Measurements from ENCODE around the gene PRXL2A.
"Not testable (repeated sequence)": the region's sequence is repeated elsewhere in the genome, so short reads cannot be mapped to it uniquely, and the experiment has no call there.

PRXL2A gene, protein sequence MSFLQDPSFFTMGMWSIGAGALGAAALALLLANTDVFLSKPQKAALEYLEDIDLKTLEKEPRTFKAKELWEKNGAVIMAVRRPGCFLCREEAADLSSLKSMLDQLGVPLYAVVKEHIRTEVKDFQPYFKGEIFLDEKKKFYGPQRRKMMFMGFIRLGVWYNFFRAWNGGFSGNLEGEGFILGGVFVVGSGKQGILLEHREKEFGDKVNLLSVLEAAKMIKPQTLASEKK

DNA sequence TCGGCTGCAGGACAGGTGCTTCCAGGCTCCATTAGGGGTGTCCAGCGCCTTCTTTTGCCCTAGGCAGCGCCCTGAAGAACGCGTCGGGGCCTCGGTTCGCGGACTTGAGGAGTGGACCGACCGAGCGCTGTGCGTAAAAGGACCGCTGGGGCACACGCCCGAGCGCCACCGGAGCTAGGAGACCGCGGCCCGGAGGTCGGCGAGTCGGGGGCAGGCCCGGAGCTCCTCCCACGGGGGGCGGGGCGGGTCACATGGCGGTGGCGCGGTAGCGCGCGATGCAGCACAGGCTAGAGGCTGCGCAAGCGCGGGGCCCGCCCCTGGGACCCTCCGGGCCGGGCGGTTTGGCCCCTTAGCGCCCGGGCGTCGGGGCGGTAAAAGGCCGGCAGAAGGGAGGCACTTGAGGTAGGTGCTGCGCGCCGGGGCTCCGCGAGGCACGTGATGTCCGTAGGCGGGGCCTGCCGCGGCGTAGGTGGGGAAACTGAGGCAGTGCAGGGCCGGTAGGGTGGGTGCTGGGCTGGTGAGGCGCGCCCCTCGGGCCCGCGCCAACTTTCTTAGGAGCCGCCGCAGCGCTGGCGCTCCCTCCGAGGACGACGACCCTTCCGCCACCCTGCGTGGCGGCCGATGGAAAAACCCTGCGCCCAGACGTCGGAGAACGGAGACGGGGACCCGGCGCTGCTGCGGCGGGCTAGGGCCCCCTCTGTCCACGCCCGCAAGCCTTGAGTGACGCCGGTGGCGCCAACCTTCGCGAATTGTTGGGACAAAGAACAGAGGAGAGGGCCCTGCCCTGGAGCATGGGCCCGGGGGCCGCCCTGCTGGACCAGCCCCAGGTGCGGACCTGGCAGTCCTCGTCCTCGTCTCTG is at the start of gene PRXL2A:
PRXL2A (plus strand) TSS at position 310 of the 860 bp plus-strand sequence. CDS start 11,917 bp downstream, outside the sequence.
- DNase-seq = peak; percentile 86

DNA sequence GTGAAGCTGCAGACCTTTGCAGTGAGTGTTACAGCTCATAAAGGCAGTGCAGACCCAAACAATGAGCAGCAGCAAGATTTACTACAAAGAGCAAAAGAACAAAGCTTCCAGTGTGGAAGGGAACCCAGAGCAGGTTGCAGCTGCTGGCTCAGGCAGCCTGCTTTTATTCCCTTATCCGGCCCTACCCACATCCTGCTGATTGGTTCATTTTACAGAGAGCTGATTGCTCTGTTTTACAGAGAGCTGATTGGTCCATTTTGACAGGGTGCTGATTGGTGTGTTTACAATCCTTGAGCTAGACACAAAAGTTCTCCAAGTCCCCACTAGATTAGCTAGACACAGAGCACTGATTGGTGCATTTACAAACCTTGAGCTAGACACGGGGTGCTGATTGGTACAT is 49.4 kb upstream of the PRXL2A start:
- DNase-seq = not testable (repeated sequence)

DNA sequence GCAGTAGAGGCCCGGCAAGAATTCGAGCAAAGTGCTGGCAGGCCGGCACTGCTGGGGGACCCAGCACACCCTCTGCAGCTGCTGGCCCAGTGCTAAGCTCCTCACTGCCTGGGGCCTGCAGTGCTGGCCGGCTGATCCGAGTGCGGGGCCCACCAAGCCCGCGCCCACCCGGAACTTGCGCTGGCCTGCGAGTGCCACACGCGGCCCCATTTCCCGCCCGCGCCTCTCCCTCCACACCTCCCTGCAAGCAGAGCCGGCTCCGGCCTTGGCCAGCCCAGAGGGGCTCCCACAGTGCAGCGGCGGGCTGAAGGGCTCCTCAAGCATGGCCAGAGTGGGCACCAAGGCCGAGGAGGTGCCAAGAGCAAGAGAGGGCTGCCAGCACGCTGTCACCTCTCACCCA is 48.7 kb upstream of the PRXL2A start:
- DNase-seq = no peak

DNA sequence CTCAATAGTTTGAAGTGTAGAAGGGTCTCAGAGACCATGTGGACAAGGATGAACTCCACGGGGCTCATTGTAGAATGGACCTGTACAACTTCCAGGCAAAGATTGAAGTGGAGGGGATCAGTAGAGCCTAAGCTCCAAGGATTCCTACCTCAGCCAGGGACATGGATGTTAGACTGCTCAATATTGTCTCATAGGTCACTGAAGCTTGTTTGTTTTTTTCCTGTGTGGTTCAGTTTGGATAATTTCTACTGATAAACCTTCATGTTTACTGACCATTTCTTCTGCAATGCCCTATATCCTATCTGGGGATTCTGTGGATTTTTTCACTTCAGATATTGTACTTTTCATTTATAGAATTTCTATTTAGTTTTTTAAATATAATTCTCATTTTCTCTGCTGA is 42.8 kb upstream of the PRXL2A start:
- no peak for DNase-seq

DNA sequence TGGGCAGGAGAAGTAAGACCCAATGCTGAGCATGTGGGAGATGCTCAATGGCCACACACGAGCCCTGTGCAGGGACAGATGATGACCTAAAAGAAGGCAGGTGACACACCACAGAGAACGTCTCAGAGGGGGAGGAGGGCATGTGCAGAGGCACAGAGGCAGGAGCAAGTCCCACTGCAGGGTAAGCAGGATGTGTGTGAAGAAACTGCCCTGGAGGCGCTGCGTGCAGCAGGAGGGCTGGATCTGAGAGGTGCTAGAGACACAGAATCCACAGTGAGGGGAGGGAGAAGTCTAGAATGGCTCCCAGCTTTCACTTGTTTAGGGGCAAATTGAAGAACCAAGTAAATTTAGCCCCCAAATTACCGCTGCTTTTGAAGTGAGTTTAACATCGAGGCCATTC is 36.9 kb upstream of the PRXL2A start:
- no peak for DNase-seq

DNA sequence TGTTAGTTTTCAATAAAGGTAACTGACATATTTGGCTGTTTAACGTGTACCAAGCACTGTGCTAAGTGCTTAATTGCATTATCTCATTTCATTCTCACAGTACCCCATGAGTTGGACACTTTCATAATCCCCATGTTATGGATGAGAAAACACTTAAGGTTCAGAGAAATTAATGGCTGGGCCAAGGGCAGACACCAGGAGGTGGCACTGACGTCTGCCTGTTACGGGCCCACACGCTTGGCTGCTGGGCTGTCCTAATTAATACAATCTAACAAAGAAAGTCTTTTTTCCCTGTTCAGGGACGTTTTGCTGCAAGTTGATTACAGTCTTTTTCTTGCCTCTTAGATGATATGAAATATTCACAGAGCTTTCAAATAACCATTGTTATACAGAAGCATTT is 35.7 kb upstream of the PRXL2A start:
- DNase-seq = no peak

DNA sequence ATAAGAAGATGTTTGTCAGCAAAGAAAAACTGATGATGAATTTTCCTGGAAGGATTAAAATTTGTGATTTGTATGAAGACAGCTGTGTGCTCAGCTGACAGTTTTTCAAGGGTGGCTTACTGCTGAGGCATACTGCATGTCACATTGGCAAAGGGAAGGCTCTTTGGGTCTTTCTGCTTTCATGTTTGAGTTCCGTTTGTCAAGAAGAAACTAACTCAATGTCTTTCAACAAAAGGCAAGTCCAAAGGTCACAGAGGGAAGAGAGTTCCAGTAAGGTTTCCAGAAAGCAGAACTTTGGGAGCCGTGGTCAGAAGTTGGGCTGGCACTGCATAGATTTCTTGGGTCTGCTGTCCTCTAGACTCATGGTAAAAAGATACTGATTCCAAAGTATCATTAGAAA is 34.8 kb upstream of the PRXL2A start:
- no peak for DNase-seq

DNA sequence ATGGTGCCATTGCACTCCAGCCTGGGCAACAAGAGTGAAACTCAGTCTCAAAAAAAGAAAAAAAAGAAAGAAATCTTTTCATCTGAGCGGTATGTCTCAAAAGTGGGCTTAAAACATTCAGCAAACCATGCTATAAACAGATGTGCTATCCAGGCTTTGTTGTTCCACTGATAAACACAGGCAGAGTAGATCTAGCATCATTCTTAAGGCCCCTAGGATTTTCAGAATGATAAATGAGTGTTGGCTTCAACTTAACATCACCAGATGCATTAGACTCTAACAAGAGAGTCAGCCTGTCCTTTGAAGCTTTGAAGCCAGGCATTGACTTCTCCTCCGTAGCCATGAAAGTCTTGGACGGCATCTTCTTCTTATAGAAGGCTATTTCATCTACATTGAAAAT is 28.6 kb upstream of the PRXL2A start:
- no peak for DNase-seq

DNA sequence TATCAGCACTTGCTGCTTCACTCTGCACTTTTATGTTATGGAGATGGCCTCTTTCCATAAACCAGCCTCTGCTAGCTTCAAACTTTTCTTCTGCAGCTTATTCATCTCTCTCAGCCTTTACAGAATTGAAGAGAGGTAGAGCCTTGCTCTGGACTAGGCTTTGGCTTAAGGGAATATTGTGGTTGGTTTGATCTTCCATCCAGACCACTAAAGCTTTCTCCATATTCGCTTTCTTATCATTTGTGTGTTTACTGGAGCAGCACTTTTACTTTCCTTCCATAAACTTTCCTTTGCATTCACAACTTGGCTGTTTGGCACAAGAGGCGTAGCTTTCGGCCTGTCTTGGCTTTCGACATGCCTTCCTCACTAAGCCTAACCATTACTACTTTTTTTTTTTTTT is 28.2 kb upstream of the PRXL2A start:
- DNase-seq = no peak

DNA sequence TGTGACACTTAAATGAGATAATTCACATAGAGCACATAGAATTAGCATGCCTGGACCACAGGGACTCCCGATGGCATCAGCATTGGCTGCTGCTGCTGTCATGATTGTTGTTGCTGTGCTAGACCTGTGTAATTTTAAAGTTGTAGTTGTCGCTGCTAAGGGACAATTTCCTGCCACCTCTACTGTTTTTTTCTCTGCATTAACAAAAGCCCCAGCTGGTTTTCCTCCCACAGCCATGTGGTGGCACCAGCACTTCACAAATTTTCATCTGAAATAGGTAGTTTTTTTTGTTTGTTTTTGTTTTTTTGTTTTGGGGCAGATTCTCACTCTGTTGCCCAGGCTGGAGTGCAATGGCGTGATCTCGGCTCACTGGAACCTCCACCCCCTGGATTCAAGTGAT is 25.4 kb upstream of the PRXL2A start:
- DNase-seq = peak; percentile 60

DNA sequence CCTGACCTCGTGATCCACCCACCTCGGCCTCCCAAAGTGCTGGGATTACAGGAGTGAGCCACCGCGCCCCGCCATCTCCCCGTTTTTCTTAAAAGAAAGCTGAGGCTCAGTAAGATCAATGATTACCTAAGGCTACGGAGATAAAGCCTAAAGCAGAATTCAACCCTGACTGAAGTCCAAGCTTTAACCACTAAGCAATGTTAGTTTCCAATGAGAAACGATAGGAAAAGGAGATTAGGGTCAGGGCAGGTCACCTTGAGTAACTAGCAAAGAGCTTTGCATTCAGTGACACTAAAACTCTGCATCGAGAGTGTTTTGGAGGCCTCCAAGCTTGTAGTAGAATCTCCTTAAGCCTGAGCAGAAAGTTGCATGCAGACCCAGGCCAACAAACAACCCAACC is 17.6 kb upstream of the PRXL2A start:
- no peak for DNase-seq

DNA sequence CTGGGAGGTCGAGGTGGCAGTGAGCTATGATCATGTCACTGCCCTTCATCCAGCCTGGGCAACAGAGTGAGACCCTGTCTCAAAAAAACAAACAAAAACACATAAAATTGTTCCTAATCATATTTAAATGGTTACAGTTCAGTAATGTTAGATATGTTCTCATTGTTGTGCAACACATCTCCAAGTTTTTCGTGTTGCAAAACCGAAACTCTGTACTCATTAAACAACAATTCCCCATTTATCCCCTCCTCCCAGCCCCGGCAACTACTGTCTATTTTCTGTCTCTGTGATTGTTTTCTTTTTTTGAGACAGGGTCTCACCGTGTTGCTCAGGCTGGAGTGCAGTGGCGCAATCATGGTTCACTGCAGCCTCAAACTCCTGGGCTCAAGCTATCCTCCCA is 16.1 kb upstream of the PRXL2A start:
- no peak for DNase-seq

DNA sequence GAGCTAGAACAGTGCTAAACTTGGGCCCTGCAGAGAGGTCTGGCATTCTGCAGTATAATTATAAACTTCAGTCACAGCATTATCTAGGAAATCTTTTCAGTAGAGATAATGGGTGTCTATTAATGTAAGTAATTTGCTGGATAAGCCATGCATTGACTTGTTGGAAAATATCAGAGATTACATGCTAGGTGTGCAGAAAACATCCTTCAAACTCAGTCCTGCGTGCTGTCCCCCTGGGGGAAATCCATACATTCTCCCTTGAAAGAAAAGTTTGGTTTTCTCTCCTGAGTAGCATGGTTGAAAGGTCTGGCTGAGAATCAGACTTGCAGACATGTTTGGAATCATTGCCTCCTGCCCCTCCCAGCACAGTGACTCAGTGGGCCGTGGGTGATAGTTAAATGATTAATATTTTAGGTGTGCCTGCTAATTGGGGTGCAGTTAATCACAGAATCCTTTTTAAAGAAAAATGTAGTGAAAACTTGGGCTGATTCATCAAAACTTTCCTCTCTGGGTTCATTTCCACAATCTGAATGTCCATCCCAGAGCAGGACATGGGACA is 13.9 kb upstream of the PRXL2A start:
- DNase-seq = no peak

DNA sequence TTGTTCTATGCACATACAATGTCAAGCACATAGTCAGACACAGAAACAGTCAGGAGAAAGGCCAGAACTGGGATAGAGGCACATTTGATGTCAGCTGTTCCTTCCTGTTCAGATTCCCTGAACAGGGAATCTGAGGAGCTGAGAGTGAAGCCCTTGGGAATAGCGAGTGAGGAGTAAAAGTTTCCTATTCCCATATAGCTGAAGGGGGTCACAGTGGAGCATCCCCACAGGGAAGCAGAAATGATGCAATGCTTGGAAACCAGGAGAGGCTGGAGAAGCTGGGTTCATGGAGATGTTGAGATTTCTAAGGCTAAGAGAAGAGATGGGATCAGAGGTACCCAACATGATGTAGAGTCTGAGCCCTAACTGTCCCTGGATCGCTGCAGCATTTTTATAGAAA is 11.3 kb upstream of the PRXL2A start:
- DNase-seq = no peak

DNA sequence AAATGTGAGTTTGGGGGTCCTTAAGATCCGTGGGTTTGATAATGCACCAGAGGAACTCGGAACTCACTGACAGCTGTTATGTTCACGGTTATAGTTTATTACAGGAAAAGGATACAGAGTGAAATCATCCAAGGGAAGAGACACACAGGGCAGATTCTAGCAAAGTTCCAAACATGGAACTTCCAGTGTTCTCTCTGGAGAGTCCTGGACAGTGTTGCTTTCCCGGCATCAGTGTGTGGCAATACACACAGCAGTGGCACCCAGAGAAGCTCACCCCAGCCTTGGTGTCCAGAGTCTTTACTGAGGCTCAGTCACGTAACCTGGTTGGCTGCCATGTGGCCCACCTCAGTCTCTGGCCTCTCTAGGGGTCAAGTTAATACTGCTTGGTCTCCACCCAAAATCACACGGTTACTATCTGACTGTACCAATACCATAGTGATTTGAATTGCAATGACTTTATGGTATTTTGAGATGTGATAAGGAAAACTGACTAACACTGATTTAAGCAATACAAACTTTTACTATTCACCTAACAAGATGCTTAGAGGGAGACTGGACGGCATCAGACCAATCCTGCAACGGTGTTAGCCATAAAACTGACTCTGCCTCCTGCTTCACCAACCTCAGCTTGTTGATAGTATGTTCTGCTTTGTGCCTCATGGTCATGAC is 8.1 kb upstream of the PRXL2A start:
- DNase-seq = no peak

DNA sequence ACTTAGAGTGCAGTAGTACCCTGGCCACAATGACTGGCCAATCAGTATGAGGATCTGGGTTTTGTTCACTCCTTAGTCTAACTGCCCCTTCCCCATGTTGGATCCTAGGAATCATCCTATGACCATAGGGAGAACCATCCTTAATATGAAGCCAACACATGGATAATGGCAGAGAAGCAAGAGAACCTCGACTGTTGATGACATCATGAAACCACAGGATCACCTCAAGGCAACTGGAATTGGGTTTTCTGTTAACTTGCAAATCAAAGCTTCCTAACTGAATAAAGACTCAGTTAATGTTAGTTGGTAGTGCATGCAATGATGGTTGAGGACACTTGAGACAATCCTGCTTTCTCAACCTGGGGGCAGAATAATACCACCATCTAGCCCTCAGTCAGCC is 3.3 kb upstream of the PRXL2A start:
- no peak for DNase-seq

DNA sequence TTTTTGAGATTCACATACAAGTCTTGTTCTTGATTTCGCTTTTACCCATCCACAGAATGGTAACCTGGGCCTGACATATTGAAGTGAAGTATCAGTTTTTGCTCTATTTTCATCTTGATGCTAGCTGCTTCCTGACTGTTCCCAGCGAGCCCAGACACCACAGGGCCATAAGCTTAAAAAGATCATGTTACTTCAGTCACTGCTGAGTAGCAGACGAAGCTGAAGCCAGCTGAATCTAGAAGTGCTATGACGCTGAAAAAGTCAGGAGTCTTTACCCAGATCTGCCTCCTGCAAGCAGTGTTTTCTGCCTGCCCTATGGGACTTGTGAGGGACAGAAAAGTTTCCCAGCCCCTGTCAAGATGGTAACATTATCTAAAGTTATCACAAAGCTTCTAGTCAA is 2.7 kb upstream of the PRXL2A start:
- DNase-seq = no peak

DNA sequence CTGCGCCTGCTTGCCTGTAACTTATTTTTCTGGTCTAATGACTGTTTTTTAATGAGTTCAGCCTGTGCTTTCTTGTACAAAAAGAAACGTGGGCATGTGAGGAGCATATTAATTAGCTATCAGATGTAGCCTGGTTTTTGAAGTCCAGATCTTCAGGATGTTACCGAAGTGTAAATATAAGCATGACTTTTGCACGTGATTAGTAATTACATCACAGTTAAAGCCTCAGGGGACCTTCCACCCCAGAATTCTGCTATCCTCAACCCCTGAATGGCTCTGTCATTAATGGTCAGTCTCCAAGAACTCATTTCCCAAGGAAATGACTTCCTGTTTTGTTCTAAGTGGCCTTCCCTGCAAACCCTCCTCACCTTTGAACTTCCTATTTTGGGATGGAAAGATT is 2.1 kb upstream of the PRXL2A start:
- no peak for DNase-seq

DNA sequence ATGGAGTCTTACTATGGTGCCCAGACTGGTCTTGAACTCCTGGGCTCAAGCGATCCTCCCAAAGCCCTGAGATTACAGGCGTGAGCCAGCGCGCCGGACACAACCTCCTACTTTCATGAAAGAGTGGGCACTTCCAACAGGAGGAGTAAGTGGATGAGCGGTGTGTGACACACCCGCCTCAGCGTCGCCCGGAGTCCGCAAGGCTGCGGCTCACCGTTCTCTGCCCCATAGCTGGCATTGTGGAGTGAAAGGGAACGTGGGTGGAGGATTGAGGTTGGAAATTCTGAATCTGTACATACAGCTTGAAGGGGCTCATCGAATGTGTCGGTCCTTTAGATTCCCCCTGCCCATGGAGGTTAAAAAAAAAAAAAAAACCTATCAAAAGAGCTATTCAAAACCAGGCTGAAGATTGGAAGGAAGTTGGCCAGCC is 524 bp upstream of the PRXL2A start:
- DNase-seq = peak; percentile 44

DNA sequence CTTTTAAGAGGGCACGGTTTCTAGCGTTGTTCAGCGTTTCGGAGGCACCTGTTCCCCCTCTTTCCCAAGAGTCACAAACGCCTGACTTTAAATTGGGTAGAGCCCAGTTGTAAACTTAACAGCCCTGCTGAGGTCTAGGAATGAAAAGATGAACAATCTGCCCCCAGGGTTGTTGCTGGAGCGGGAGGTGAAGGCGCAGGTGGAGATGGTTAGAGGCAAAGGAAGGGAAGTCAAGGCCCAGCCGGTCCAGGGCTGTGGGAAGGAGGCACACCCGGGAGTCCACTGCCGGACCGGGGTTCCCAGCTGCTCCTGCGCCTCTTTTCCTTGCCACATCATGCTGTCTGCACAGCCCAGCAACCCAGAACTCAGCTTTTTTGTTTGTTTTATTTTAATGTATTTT is 770 bp downstream of the PRXL2A start:
- no peak for DNase-seq

DNA sequence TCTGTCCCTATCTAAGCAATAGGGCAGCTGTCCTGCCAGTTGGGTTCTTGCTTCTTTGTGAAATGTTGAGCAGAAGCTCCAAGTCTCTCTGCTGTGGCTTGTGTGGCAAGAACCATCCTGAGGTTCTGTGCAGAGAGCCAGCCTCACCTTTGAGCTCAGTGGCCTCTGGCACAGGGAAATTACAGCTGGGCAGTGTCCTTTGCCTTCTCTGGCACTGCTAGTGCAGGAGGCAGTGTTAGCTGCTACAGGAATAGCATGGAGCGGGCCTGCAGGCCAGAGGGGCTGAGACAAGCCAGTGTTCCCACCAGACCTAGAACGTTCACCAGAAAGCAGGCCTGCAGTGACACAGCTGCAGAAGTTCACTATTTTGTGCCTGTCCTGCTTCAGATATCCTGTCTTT is 1.8 kb downstream of the PRXL2A start:
- DNase-seq = no peak

DNA sequence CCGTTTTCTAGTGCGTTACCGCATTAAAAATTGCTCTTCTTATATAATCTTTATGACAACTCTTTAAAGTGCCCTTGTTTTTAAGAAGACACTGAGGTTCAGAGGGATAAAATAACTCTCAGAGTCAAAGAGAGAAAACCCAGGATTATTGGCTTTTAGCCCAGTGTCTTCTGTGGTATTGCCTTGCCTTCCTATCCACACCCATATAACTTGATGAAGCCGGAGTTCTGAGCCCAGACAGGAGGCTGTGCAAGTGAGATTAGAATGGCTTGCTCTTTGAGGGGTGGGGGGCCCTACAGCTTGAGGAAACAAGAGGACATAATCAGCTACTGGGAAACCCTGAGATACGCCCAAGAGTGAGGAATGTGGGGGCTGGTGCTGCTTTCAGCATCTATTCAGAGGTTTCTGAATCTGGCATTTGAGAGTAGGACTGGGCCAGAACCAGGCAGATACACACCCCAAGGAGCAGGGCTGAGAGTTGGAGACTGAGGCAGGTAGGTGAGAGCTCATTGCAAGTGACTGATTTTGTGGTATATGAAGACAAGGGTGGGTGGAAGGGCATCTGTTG is 2.3 kb downstream of the PRXL2A start:
- DNase-seq = no peak

DNA sequence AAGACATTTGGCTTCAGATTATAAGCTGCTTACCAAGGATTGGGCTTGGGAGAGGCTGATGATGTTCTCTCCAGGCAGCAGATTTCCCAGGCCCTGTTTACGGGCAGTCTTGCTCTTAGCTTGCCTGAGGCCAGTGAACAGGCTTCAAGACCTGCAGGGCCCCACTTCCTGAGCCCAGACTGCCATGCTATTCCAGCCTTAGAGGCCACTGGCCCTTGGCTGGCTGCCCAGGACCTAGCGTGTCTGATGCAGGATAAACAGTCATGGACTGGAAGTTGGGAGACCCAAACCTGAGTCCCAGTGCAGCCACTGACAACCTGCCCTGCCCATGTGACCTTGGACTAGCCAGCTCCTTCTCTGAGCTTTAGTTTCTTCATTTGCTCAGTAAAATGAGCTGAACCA is 2.9 kb downstream of the PRXL2A start:
- DNase-seq = no peak

Measured in activated CD4-positive, alpha-beta T cell treated with anti-CD3 and anti-CD28 coated beads, Interleukin-2, Interleukin-6, amounts not matched to agents 100 ng/mL and 50 ng/mL, durations not matched to agents 16 hours and 8 hours (primary cell).